ENCODE data around the gene ADGRA3. TPM values are rescaled to one million over a fixed set of nuclear protein-coding genes. Genes with fewer than 3 reads are reported as not detected.

The ADGRA3 gene
- total and polyA plus RNA-seq, 2 experiments from 2014 or later = 16.2 to 73.9 TPM

DNA sequence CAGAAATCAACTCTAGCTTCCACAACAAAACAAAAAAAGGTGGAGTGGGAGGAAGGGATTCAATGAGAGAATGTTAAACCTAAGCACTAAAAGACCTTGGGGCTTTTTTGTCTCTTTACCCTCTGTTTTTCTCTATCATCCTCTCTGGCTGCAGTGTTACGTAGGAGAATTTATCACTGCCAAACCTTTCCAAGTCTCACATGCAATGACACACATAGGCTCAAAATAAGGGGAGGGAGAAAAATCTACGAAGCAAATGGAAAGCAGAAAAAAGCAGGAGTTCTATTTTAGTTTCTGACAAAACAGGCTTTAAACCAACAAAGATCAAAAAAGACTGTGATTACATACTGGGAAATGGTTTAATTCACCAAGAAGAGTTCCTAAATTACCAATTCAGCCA is 152.1 kb downstream of the ADGRA3 start:
- DNase-seq (ENCODE audit: low spot score) = no peak
- H3K36me3 ChIP-seq (ENCODE audit: insufficient read depth) = no peaks in the 10 kb centered on the region
- Mint-ChIP-seq H3K27ac (no peak overlapping the region), H3K36me3 (ENCODE audit: low read depth) (0 out of 3 replicates have a peak, but pooled peaks cover 5% of the 10 kb centered on the region), H3K4me3 (no peak overlapping the region), H3K4me1 (peaks cover 13% of the 10 kb centered on the region), H3K27me3 (ENCODE audit: insufficient read depth, low read depth, poor library complexity) (peaks cover 2% of the 10 kb centered on the region), H3K9me3 (peaks cover 5% of the 10 kb centered on the region; the same call in 2 of the 3 replicates)
- H3K27ac ChIP-seq (ENCODE audit: low read depth) = no peak overlapping the region
- H3K27me3 ChIP-seq (ENCODE audit: insufficient read depth) = no peaks in the 10 kb centered on the region
- H3K4me1 ChIP-seq (ENCODE audit: insufficient read depth) = peaks cover 9% of the 10 kb centered on the region; the same call in 1 of the 2 replicates
- ATAC-seq = no peak
- H3K4me2 ChIP-seq = no peak overlapping the region
- H2AFZ ChIP-seq = no peak overlapping the region
- no peaks in the 10 kb centered on the region for H4K20me1 ChIP-seq (replicated peaks; ENCODE audit: insufficient read depth)
- peaks cover 7% of the 10 kb centered on the region; the same call in 1 of the 2 replicates for H3K9me2 ChIP-seq (ENCODE audit: insufficient read depth)
- H3F3A ChIP-seq (replicated peaks; ENCODE audit: low read depth) = no peaks in the 10 kb centered on the region
- no peak overlapping the region for H3K4me3 ChIP-seq
- TF ChIP-seq CREB1 (CRISPR knock-in tag; IDR thresholded peaks at IDR 0.05; ENCODE audit: low read depth) (no peak), ZNF331 (CRISPR knock-in tag; IDR thresholded peaks at IDR 0.05; ENCODE audit: low read depth) (no peak), STAT1 (IDR thresholded peaks at IDR 0.05; ENCODE audit: unreplicated experiment) (no peak), POLR2AphosphoS5 (IDR thresholded peaks at IDR 0.05; ENCODE audit: low read depth) (no peak), JUNB (IDR thresholded peaks at IDR 0.05; ENCODE audit: unreplicated experiment) (no peak), ZNF114 (CRISPR knock-in tag; IDR thresholded peaks at IDR 0.05) (no peak)
- TF ChIP-seq, protein P1, sequence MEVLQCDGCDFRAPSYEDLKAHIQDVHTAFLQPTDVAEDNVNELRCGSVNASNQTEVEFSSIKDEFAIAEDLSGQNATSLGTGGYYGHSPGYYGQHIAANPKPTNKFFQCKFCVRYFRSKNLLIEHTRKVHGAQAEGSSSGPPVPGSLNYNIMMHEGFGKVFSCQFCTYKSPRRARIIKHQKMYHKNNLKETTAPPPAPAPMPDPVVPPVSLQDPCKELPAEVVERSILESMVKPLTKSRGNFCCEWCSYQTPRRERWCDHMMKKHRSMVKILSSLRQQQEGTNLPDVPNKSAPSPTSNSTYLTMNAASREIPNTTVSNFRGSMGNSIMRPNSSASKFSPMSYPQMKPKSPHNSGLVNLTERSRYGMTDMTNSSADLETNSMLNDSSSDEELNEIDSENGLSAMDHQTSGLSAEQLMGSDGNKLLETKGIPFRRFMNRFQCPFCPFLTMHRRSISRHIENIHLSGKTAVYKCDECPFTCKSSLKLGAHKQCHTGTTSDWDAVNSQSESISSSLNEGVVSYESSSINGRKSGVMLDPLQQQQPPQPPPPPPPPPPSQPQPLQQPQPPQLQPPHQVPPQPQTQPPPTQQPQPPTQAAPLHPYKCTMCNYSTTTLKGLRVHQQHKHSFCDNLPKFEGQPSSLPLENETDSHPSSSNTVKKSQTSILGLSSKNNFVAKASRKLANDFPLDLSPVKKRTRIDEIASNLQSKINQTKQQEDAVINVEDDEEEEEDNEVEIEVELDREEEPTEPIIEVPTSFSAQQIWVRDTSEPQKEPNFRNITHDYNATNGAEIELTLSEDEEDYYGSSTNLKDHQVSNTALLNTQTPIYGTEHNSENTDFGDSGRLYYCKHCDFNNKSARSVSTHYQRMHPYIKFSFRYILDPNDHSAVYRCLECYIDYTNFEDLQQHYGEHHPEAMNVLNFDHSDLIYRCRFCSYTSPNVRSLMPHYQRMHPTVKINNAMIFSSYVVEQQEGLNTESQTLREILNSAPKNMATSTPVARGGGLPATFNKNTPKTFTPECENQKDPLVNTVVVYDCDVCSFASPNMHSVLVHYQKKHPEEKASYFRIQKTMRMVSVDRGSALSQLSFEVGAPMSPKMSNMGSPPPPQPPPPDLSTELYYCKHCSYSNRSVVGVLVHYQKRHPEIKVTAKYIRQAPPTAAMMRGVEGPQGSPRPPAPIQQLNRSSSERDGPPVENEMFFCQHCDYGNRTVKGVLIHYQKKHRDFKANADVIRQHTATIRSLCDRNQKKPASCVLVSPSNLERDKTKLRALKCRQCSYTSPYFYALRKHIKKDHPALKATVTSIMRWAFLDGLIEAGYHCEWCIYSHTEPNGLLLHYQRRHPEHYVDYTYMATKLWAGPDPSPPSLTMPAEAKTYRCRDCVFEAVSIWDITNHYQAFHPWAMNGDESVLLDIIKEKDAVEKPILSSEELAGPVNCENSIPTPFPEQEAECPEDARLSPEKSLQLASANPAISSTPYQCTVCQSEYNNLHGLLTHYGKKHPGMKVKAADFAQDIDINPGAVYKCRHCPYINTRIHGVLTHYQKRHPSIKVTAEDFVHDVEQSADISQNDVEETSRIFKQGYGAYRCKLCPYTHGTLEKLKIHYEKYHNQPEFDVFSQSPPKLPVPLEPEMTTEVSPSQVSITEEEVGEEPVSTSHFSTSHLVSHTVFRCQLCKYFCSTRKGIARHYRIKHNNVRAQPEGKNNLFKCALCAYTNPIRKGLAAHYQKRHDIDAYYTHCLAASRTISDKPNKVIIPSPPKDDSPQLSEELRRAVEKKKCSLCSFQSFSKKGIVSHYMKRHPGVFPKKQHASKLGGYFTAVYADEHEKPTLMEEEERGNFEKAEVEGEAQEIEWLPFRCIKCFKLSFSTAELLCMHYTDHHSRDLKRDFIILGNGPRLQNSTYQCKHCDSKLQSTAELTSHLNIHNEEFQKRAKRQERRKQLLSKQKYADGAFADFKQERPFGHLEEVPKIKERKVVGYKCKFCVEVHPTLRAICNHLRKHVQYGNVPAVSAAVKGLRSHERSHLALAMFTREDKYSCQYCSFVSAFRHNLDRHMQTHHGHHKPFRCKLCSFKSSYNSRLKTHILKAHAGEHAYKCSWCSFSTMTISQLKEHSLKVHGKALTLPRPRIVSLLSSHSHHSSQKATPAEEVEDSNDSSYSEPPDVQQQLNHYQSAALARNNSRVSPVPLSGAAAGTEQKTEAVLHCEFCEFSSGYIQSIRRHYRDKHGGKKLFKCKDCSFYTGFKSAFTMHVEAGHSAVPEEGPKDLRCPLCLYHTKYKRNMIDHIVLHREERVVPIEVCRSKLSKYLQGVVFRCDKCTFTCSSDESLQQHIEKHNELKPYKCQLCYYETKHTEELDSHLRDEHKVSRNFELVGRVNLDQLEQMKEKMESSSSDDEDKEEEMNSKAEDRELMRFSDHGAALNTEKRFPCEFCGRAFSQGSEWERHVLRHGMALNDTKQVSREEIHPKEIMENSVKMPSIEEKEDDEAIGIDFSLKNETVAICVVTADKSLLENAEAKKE (CRISPR knock-in tag; IDR thresholded peaks at IDR 0.05) = no peak
- TF ChIP-seq, protein P2, sequence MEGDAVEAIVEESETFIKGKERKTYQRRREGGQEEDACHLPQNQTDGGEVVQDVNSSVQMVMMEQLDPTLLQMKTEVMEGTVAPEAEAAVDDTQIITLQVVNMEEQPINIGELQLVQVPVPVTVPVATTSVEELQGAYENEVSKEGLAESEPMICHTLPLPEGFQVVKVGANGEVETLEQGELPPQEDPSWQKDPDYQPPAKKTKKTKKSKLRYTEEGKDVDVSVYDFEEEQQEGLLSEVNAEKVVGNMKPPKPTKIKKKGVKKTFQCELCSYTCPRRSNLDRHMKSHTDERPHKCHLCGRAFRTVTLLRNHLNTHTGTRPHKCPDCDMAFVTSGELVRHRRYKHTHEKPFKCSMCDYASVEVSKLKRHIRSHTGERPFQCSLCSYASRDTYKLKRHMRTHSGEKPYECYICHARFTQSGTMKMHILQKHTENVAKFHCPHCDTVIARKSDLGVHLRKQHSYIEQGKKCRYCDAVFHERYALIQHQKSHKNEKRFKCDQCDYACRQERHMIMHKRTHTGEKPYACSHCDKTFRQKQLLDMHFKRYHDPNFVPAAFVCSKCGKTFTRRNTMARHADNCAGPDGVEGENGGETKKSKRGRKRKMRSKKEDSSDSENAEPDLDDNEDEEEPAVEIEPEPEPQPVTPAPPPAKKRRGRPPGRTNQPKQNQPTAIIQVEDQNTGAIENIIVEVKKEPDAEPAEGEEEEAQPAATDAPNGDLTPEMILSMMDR (conservative IDR thresholded peaks at IDR 0.05; ENCODE audit: low read depth in 2 of 2) = no peak
- TF ChIP-seq, protein P3, sequence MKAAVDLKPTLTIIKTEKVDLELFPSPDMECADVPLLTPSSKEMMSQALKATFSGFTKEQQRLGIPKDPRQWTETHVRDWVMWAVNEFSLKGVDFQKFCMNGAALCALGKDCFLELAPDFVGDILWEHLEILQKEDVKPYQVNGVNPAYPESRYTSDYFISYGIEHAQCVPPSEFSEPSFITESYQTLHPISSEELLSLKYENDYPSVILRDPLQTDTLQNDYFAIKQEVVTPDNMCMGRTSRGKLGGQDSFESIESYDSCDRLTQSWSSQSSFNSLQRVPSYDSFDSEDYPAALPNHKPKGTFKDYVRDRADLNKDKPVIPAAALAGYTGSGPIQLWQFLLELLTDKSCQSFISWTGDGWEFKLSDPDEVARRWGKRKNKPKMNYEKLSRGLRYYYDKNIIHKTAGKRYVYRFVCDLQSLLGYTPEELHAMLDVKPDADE (IDR thresholded peaks at IDR 0.05) = no peak
- H3K79me2 ChIP-seq (replicated peaks; ENCODE audit: insufficient read depth) = no peaks in the 10 kb centered on the region

All from GM23338 (cell line).